Hepatocyte (in vitro differentiated cells): ENCODE measurements around the gene OR10H1.

Experiments used
- EZH2 ChIP-seq: fragments of 200-600 bp; sonication (generic); IDR thresholded peaks from 2 replicates; pipeline ENCODE4 v1.6.1; 2016; ENCODE audit warnings: antibody characterized with exemption, mild to moderate bottlenecking, borderline replicate concordance
- TF ChIP-seq, protein P1 (sequence below): fragments of 200-600 bp; sonication (generic); IDR thresholded peaks from 2 replicates; pipeline ENCODE4 v1.5.1; 2016; ENCODE audit warnings: antibody characterized with exemption, mild to moderate bottlenecking; ENCODE audit not compliant: poor library complexity

DNA sequence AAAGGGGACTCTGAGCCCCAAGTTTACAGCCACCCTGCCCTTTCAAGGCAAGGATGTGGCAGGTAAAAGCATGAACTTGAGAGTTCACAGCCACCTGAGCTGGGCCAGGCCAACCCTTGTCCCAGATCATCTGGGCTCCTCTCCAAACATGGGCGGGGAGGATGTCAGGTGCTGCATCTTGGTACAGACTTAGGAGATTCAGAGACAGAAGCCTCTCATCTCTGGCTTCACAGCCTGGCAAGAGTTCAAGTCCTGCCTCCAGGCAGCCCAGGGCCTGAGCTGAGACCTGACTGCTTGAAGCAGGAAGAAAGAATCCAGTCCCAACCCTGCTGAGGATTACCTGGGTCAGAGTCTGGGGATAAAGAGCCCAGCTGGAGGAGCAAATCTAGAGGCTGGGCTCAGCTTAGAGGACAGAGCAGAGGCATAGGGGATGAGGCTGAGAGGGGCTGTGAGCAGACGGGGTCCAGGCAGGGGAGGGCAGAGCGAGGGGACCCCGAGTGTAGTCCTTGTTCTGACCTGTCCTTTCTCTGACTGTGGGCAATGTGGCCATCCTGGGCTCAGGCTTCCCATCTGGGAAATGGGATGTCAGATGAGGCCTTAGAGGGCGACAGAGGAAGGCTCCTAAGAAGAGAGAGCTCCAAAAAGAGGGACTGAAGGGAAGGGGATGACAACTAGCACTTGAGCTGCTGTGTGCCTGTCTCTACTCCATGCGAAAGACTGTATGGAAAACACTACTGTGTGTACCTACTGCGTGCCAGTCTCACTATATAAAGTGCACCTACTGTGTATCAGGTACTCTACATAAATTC, 34.6 kb downstream of the OR10H1 start:
- TF ChIP-seq, protein P1, sequence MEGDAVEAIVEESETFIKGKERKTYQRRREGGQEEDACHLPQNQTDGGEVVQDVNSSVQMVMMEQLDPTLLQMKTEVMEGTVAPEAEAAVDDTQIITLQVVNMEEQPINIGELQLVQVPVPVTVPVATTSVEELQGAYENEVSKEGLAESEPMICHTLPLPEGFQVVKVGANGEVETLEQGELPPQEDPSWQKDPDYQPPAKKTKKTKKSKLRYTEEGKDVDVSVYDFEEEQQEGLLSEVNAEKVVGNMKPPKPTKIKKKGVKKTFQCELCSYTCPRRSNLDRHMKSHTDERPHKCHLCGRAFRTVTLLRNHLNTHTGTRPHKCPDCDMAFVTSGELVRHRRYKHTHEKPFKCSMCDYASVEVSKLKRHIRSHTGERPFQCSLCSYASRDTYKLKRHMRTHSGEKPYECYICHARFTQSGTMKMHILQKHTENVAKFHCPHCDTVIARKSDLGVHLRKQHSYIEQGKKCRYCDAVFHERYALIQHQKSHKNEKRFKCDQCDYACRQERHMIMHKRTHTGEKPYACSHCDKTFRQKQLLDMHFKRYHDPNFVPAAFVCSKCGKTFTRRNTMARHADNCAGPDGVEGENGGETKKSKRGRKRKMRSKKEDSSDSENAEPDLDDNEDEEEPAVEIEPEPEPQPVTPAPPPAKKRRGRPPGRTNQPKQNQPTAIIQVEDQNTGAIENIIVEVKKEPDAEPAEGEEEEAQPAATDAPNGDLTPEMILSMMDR: no peak
- TF ChIP-seq EZH2: no peak
